ENCODE measurements around the gene DCUN1D4. TPM values are rescaled to one million over a fixed set of nuclear protein-coding genes. Genes with fewer than 3 reads are reported as not detected.

The DCUN1D4 gene
- total and polyA plus RNA-seq, 2 experiments from 2014 or later: 18.0 to 28.2 TPM

DNA sequence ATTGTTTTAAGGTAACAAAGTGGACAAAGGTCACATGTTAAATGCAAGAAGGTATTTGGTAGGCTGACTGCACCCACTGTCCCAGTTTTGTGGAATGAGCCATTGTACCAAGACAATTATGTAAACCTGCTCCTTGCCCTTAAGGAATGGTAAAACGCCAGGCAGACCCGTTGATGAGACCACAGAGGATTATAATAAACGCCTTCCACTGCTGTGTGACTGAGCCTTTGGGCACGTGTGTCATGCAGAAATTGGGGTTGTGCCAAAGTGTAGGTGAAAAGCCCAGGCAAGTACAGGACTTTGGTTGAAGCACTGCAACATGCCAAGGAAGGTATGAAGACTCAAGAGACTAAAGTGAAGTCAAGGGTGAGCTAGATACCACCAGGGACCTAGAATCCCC is 117.5 kb downstream of the DCUN1D4 start:
- TF ChIP-seq, protein P1, sequence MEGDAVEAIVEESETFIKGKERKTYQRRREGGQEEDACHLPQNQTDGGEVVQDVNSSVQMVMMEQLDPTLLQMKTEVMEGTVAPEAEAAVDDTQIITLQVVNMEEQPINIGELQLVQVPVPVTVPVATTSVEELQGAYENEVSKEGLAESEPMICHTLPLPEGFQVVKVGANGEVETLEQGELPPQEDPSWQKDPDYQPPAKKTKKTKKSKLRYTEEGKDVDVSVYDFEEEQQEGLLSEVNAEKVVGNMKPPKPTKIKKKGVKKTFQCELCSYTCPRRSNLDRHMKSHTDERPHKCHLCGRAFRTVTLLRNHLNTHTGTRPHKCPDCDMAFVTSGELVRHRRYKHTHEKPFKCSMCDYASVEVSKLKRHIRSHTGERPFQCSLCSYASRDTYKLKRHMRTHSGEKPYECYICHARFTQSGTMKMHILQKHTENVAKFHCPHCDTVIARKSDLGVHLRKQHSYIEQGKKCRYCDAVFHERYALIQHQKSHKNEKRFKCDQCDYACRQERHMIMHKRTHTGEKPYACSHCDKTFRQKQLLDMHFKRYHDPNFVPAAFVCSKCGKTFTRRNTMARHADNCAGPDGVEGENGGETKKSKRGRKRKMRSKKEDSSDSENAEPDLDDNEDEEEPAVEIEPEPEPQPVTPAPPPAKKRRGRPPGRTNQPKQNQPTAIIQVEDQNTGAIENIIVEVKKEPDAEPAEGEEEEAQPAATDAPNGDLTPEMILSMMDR (IDR thresholded peaks at IDR 0.05; ENCODE audit: low read depth, low read length): no peak
- H3K4me1 ChIP-seq (ENCODE audit: low read depth): no peaks in the 10 kb centered on the region
- no peak overlapping the region for H3K27ac ChIP-seq
- no peaks in the 10 kb centered on the region for H3K9me3 ChIP-seq (ENCODE audit: low read depth)
- DNase-seq (ENCODE audit: low read depth in 1 of 2, low spot score in 1 of 2): no peak
- H3K36me3 ChIP-seq: no peaks in the 10 kb centered on the region
- H3K27me3 ChIP-seq: no peaks in the 10 kb centered on the region
- H3K4me3 ChIP-seq: no peak overlapping the region

DNA sequence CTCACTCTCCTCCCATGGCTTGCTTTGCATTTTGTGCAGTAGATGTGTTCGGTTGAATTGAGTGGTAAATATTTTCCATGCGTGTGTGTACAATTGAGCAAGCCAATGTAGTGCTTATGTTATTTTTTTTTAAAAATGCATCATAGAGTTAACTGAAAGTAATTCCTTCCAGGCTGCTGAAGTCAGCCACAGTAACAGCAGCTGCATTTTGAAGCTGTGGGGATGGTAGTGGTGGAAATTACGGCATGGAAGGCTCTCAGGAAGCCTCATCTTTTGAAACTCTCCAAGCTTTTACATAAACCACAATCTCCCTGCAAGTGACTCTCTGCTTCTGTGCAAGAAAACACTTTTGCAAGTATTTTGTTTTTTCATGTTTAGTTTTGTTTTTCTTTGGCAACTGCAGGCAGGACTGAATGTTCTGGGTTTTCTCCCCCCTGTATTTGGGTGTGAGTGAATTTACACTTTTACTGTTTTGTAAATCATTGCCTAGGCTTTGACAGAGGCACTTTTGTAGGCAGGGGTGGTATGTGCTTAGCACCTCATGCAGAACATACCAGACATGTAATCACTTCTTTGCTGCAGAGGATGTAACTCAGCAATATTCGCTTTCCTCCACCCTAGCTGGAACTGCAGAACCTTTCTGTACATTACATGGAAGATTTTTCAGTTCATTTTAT is 121.0 kb downstream of the DCUN1D4 start:
- TF ChIP-seq, protein P1 (IDR thresholded peaks at IDR 0.05; ENCODE audit: low read depth, low read length): no peak
- DNase-seq (ENCODE audit: low read depth in 1 of 2, low spot score in 1 of 2): no peak
- H3K27ac ChIP-seq: no peak overlapping the region

DNA sequence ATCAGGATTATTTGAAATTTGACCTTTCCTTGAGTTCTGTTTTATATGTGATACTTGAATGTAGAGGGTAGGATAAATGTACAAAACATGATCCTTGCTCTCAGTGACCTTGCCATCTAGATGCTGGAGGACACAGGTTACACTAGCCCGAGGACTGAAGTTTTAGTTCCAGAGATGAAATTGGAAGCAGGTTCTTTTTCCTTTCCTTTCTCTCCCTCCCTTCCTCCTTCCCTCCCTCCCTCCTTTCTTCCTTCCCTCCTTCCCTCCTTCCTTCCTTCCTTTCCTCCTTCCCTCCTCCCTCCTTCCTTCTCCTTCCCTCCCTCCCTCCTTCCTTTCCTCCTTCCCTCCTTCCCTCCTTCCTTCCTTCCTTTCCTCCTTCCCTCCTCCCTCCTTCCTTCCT is 122.9 kb downstream of the DCUN1D4 start:
- H3K4me1 ChIP-seq (ENCODE audit: low read depth): no peaks in the 10 kb centered on the region
- H3K27me3 ChIP-seq: no peaks in the 10 kb centered on the region
- no peaks in the 10 kb centered on the region for H3K36me3 ChIP-seq
- DNase-seq (ENCODE audit: low read depth in 1 of 2, low spot score in 1 of 2): no peak
- H3K4me3 ChIP-seq: no peak overlapping the region
- no peak overlapping the region for H3K27ac ChIP-seq
- H3K9me3 ChIP-seq (ENCODE audit: low read depth): no peaks in the 10 kb centered on the region
- TF ChIP-seq, protein P1 (IDR thresholded peaks at IDR 0.05; ENCODE audit: low read depth, low read length): no peak

More for the DNA sequence above, 121.0 kb downstream of the DCUN1D4 start:
- no peaks in the 10 kb centered on the region for H3K4me1 ChIP-seq (ENCODE audit: low read depth)
- H3K36me3 ChIP-seq: no peaks in the 10 kb centered on the region
- no peaks in the 10 kb centered on the region for H3K27me3 ChIP-seq
- H3K4me3 ChIP-seq: no peak overlapping the region
- no peaks in the 10 kb centered on the region for H3K9me3 ChIP-seq (ENCODE audit: low read depth)

Other genes starting within 250 kb of the DCUN1D4 start
- 1.3 and 2.7 TPM in 2 replicates for gene LRRC66, start 177.2 kb downstream of the DCUN1D4 start, total RNA-seq
- 0.88 TPM in 1 of 2 replicates, not detected in the other for gene LRRC66, start 177.2 kb downstream of the DCUN1D4 start, polyA plus RNA-seq
- gene SGCB, start 195.1 kb downstream of the DCUN1D4 start, total RNA-seq: 23.3 and 31.5 TPM in 2 replicates
- gene SGCB, start 195.1 kb downstream of the DCUN1D4 start, polyA plus RNA-seq: 53.1 and 72.0 TPM in 2 replicates
- 13.6 and 17.2 TPM in 2 replicates for gene SPATA18, start 208.2 kb downstream of the DCUN1D4 start, total RNA-seq
- gene SPATA18, start 208.2 kb downstream of the DCUN1D4 start, polyA plus RNA-seq: 5.5 and 8.0 TPM in 2 replicates